K562 (cell line): ENCODE results near the gene JAKMIP2. TPM values are rescaled to one million over a fixed set of nuclear protein-coding genes. Genes with fewer than 3 reads are reported as not detected.

Experiments used
- ARID4B ChIP-seq: sonication (generic); formaldehyde crosslinking; IDR thresholded peaks from 2 replicates; pipeline ENCODE4 v1.8.0; 2022; ENCODE audit warnings: mild to moderate bottlenecking, missing genetic modification reagents
- HMGXB4 ChIP-seq: sonication (generic); formaldehyde crosslinking; IDR thresholded peaks from 2 replicates; pipeline ENCODE4 v1.8.1; 2023; ENCODE audit warnings: mild to moderate bottlenecking, missing genetic modification reagents
- HNRNPK ChIP-seq: fragments of 200-400 bp; formaldehyde crosslinking; IDR thresholded peaks from one replicate; pipeline ENCODE4 v1.6.1; 2018; ENCODE audit warnings: mild to moderate bottlenecking, low read depth, low read length; ENCODE audit not compliant: poor library complexity, severe bottlenecking
- ILF3 ChIP-seq: fragments of 450-650 bp; IDR thresholded peaks from 2 replicates; pipeline ENCODE4 v1.6.1; 2018; ENCODE audit warnings: antibody characterized with exemption, mild to moderate bottlenecking, moderate library complexity, borderline replicate concordance
- ZBTB5 ChIP-seq: fragments of 450-650 bp; IDR thresholded peaks from 2 replicates; pipeline ENCODE4 v1.6.1; 2017; ENCODE audit warnings: antibody characterized with exemption
- polyA plus RNA-seq, 8 experiments: library from polyadenylated mRNA; depleted of rRNA in 4 of 8; stranded (reverse) in 5 of 8; unstranded in 3 of 8; fragments of >200 nt; fragmentation: Nextera tagmentation in 2 of 8; fragmentation: Illumina TruSeq in 1 of 8; extraction: Ambion mirVana in 2 of 8; extraction: Trizol in 1 of 8; gene quantifications; 2 replicates each; pipeline versions ENCODE4 v1.2.1 to v1.2.3, GENCODE V29; 2011 to 2014; ENCODE audit warnings: inconsistent platforms in 1 of 8, missing spikeins in 1 of 8
- total RNA-seq, 7 experiments: library from RNA; depleted of rRNA in 6 of 7; stranded (reverse); fragments of >200 nt in 6 of 7; fragmentation: Illumina TruSeq in 2 of 7; extraction: Trizol in 2 of 7; gene quantifications; 2 replicates each; pipeline versions ENCODE4 v1.2.1 to v1.2.3, GENCODE V29; 2011 to 2021; ENCODE audit warnings: low replicate concordance in 1 of 7

The JAKMIP2 gene
- total and polyA plus RNA-seq, 9 of the 15 experiments (the other 6 are each of a cell fraction or from before 2014, with no cell fraction given) = not detected

- TF ChIP-seq ARID4B (CRISPR knock-in tag) (no peak), HMGXB4 (no peak), ILF3 (no peak), HNRNPK (no peak), ZBTB5 (no peak)
- TF ChIP-seq, all 486 proteins: peak for 0
Measured at GRCh38 chr5:147742151-147742550, 40.4 kb downstream of the JAKMIP2 start (continued).
